ENCODE data around the gene DUT. TPM values are rescaled to one million over a fixed set of nuclear protein-coding genes. Genes with fewer than 3 reads are reported as not detected.

DUT gene
- total and polyA plus RNA-seq, 9 of the 15 experiments (the other 6 are each of a cell fraction or from before 2014, with no cell fraction given) = 13.9 to 235 (median 94.9) TPM

- TF ChIP-seq CCAR2 (IDR thresholded peaks at IDR 0.05; ENCODE audit: low read depth, low read length) = no peak
- no peak for TF ChIP-seq MBD1 (CRISPR knock-in tag; IDR thresholded peaks at IDR 0.05)
- no peak for TF ChIP-seq POU5F1 (IDR thresholded peaks at IDR 0.05; ENCODE audit: borderline replicate concordance, low read depth, low read length, partially characterized antibody)
- no peak for TF ChIP-seq NFE2 (IDR thresholded peaks at IDR 0.05; ENCODE audit: low read depth)
- no peak for TF ChIP-seq COPS2 (conservative IDR thresholded peaks at IDR 0.05)
- TF ChIP-seq ZNF121 (CRISPR knock-in tag; conservative IDR thresholded peaks at IDR 0.05) = no peak
- peak; percentile 91 for TF ChIP-seq ZBTB40 (IDR thresholded peaks at IDR 0.05)
- no peak for TF ChIP-seq ZBTB40 (CRISPR knock-in tag; IDR thresholded peaks at IDR 0.05)
- TF ChIP-seq, protein P1, sequence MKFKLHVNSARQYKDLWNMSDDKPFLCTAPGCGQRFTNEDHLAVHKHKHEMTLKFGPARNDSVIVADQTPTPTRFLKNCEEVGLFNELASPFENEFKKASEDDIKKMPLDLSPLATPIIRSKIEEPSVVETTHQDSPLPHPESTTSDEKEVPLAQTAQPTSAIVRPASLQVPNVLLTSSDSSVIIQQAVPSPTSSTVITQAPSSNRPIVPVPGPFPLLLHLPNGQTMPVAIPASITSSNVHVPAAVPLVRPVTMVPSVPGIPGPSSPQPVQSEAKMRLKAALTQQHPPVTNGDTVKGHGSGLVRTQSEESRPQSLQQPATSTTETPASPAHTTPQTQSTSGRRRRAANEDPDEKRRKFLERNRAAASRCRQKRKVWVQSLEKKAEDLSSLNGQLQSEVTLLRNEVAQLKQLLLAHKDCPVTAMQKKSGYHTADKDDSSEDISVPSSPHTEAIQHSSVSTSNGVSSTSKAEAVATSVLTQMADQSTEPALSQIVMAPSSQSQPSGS (CRISPR knock-in tag; IDR thresholded peaks at IDR 0.05) = 0 out of 2 replicates have a peak, but pooled peaks have one; percentile 51
- no peak for TF ChIP-seq CBX3 (IDR thresholded peaks at IDR 0.05; ENCODE audit: borderline replicate concordance in 1 of 2, low read length in 2 of 2)
- no peak for TF ChIP-seq FOXM1 (IDR thresholded peaks at IDR 0.05; ENCODE audit: low read depth)
- no peak for TF ChIP-seq FOXM1 (CRISPR knock-in tag; IDR thresholded peaks at IDR 0.05; ENCODE audit: low read depth)
Measured at GRCh38 chr15:48330855-48331795, at the start of gene DUT (continued).

All from K562 (cell line).